Mesenchymal stem cell (in vitro differentiated cells and primary cell): ENCODE measurements around the gene CD34.

Experiments used
- DNase-seq: peaks from one replicate; pipeline ENCODE4 v3.0.0-alpha.2; 2013
- H2AFZ ChIP-seq: one replicate; pipeline ENCODE4 v1.6.1; 2013; ENCODE audit warnings: low read depth, mild to moderate bottlenecking, control low read depth, inconsistent platforms, low read length, moderate library complexity
- H2AK5ac ChIP-seq: 2 replicates; pipeline ENCODE4 v1.6.1; 2013; ENCODE audit warnings: low read length, moderate library complexity, mild to moderate bottlenecking, inconsistent platforms; ENCODE audit not compliant: severe bottlenecking
- H2BK120ac ChIP-seq: one replicate; pipeline ENCODE4 v1.6.1; 2013; ENCODE audit warnings: low read depth, mild to moderate bottlenecking, inconsistent platforms, low read length, moderate library complexity
- H2BK12ac ChIP-seq, 2 experiments: one replicate each; pipeline ENCODE4 v1.6.1; 2013; ENCODE audit warnings: inconsistent platforms in 2 of 2, low read length in 2 of 2, mild to moderate bottlenecking in 2 of 2, moderate library complexity in 2 of 2, control low read depth in 1 of 2
- H2BK15ac ChIP-seq: one replicate; pipeline ENCODE4 v1.6.1; 2013; ENCODE audit warnings: mild to moderate bottlenecking, low read depth, inconsistent platforms; ENCODE audit not compliant: poor library complexity, severe bottlenecking
- H2BK5ac ChIP-seq: 2 replicates; pipeline ENCODE4 v1.6.1; 2013; ENCODE audit warnings: low read depth, mild to moderate bottlenecking, low read length, control low read depth, inconsistent platforms; ENCODE audit not compliant: poor library complexity, severe bottlenecking
- H3K14ac ChIP-seq, 2 experiments: one replicate each; pipeline ENCODE4 v1.6.1; 2013; ENCODE audit warnings: inconsistent platforms in 2 of 2, low read length in 2 of 2, control low read depth in 1 of 2, mild to moderate bottlenecking in 1 of 2, moderate library complexity in 1 of 2
- H3K18ac ChIP-seq, 2 experiments: one replicate each; pipeline ENCODE4 v1.6.1; 2013; ENCODE audit warnings: inconsistent platforms in 2 of 2, low read length in 2 of 2, control low read depth in 1 of 2, low read depth in 1 of 2, mild to moderate bottlenecking in 1 of 2
- H3K23ac ChIP-seq, 2 experiments: one replicate each; pipeline ENCODE4 v1.6.1; 2013; ENCODE audit warnings: inconsistent platforms in 2 of 2, low read length in 2 of 2, mild to moderate bottlenecking in 2 of 2, moderate library complexity in 2 of 2, control low read depth in 1 of 2
- H3K27ac ChIP-seq: 2 replicates; pipeline ENCODE4 v1.5.1; 2013; ENCODE audit warnings: mild to moderate bottlenecking, moderate library complexity, low read length, control low read depth, inconsistent platforms; ENCODE audit not compliant: poor library complexity, severe bottlenecking
- H3K27me3 ChIP-seq, 2 experiments: 2 replicates each; pipeline versions ENCODE4 v1.6.1 to v1.7.0; 2013; ENCODE audit warnings: low read length in 2 of 2, mild to moderate bottlenecking in 2 of 2, moderate library complexity in 2 of 2, control low read depth in 1 of 2, inconsistent platforms in 1 of 2; ENCODE audit not compliant: control insufficient read depth in 1 of 2, insufficient read depth in 1 of 2
- H3K36me3 ChIP-seq, 2 experiments: 2 replicates each; pipeline versions ENCODE4 v1.6.1 to v1.7.0; 2013; ENCODE audit warnings: low read length in 2 of 2, control low read depth in 1 of 2, inconsistent platforms in 1 of 2, low read depth in 1 of 2, mild to moderate bottlenecking in 1 of 2; ENCODE audit not compliant: insufficient read depth in 2 of 2, control insufficient read depth in 1 of 2
- H3K4ac ChIP-seq, 2 experiments: one replicate each; pipeline ENCODE4 v1.6.1; 2013; ENCODE audit warnings: inconsistent platforms in 2 of 2, low read length in 2 of 2, mild to moderate bottlenecking in 2 of 2, moderate library complexity in 2 of 2, control low read depth in 1 of 2, low read depth in 1 of 2
- H3K4me1 ChIP-seq: 2 replicates; pipeline ENCODE4 v1.6.1; 2013; ENCODE audit warnings: low read depth, low read length, control low read depth; ENCODE audit not compliant: control insufficient read depth, insufficient read depth
- H3K4me2 ChIP-seq: 2 replicates; pipeline ENCODE4 v1.6.1; 2013; ENCODE audit warnings: low read length, mild to moderate bottlenecking, inconsistent platforms; ENCODE audit not compliant: poor library complexity, severe bottlenecking
- H3K4me3 ChIP-seq, 2 experiments: 2 replicates each; pipeline versions ENCODE4 v1.5.1 to v1.7.0; 2013; ENCODE audit warnings: low read length in 2 of 2, mild to moderate bottlenecking in 2 of 2, control low read depth in 1 of 2, low read depth in 1 of 2; ENCODE audit not compliant: insufficient read depth in 1 of 2
- H3K79me1 ChIP-seq: replicated peaks from 2 replicates; pipeline ENCODE4 v1.6.1; 2013; ENCODE audit warnings: mild to moderate bottlenecking, control low read depth, low read length, inconsistent platforms; ENCODE audit not compliant: poor library complexity, severe bottlenecking
- H3K9ac ChIP-seq: 2 replicates; pipeline ENCODE4 v1.7.0; 2013; ENCODE audit warnings: mild to moderate bottlenecking, low read length, moderate library complexity
- H3K9me3 ChIP-seq: 2 replicates; pipeline ENCODE4 v1.7.0; 2013; ENCODE audit warnings: mild to moderate bottlenecking, low read length; ENCODE audit not compliant: control insufficient read depth
- H4K8ac ChIP-seq: one replicate; pipeline ENCODE4 v1.6.1; 2013; ENCODE audit warnings: inconsistent platforms, mild to moderate bottlenecking, low read length, moderate library complexity
- H4K91ac ChIP-seq: one replicate; pipeline ENCODE4 v1.6.1; 2013; ENCODE audit warnings: mild to moderate bottlenecking, low read length, inconsistent platforms
- WGBS: methylation state at CpG from one replicate; pipeline ENCODE4 v1.1.7; 2013; ENCODE audit warnings: mixed read lengths; 5-methylcytosine and 5-hydroxymethylcytosine counted together

The CD34 gene

DNA sequence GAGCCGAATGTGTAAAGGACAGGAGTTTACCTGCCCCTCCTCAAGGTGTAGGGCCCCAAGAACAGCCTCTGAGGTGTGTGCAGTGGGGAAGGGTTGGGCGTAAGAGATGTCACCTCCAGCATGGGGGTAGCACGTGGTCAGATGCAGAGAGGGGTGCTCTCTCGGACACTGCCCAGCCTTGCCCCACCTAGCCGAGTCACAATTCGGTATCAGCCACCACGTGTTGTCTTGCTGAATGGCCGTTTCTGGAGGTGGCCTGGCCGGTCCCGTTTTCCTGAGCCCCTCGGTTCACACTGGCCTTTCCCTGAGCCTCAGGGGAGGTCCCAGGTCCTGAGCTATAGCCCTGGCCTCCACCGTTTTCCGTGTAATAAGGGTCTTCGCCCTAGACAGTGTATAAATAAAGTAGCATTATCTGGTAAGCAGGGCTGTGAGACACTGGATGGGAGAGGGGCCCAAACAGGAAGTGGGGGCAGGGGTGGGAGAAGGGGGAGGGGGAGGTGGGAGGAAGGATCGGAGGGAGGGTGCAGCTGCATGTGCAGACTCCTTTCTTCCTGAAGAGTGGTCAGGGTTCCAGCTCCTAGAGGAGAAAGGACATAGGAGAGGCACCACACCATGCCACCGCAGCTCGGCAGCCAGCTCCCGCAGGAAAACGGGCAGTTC lies 23.3 kb downstream of the CD34 start:
- H4K91ac ChIP-seq: peak overlapping the region; percentile 47
- no peak overlapping the region for H2BK120ac ChIP-seq
- no peak overlapping the region for H2AFZ ChIP-seq
- H3K9me3 ChIP-seq: no peaks in the 10 kb centered on the region
- H3K79me1 ChIP-seq: no peaks in the 10 kb centered on the region
- no peak overlapping the region for H2AK5ac ChIP-seq
- no peak overlapping the region for H3K9ac ChIP-seq
- no peak overlapping the region for H3K4me2 ChIP-seq
- peak overlapping the region; percentile 2 to 5 for H2BK12ac ChIP-seq
- no peak overlapping the region for H2BK15ac ChIP-seq
- peak overlapping the region; percentile 45 for H4K8ac ChIP-seq
- whole genome bisulfite sequencing: 85% methylated on average over 19 of the region's 19 CpGs
- H3K23ac ChIP-seq: no peak overlapping the region
- H3K27me3 ChIP-seq: no peaks in the 10 kb centered on the region
- peak overlapping the region in 1 of 2 experiments; percentile 64 for H3K18ac ChIP-seq
- no peaks in the 10 kb centered on the region for H3K36me3 ChIP-seq
- DNase-seq: no peak
- H2BK5ac ChIP-seq: no peak overlapping the region
- H3K4me3 ChIP-seq: peak overlapping the region in 1 of 2 experiments; percentile 54
- no peak overlapping the region for H3K27ac ChIP-seq
- H3K4me1 ChIP-seq: peaks cover 12% of the 10 kb centered on the region
- H3K4ac ChIP-seq: no peak overlapping the region
- no peak overlapping the region for H3K14ac ChIP-seq

DNA sequence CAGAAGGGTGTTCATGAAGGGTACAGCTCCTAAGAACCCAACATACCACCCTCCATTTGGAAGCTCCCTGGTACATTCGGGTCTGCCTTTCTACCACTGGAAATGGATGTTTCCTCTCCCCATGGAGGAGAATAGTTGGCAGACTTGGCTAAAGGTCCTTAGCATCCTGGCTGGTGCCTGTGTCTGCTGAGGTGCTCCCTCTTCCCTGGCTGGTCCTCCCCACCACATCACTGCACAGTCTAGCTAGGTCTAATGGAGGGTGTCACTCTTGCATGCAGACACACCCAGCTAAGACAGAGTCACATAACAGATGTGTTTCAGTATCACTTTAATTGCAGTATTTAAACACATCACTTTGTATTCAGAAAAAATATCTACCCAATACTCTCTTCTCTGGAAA lies 24.7 kb downstream of the CD34 start:
- Histone ChIP-seq H4K8ac (peak overlapping the region; percentile 12), H4K91ac (peak overlapping the region; percentile 7), H2AK5ac (no peak overlapping the region), H3K27ac (no peak overlapping the region), H3K36me3 (no peaks in the 10 kb centered on the region), H3K9me3 (no peaks in the 10 kb centered on the region), H3K4me2 (no peak overlapping the region), H3K14ac (no peak overlapping the region), H3K27me3 (no peaks in the 10 kb centered on the region), H3K4ac (no peak overlapping the region), H3K79me1 (no peaks in the 10 kb centered on the region), H2AFZ (no peak overlapping the region), H2BK5ac (no peak overlapping the region), H3K4me3 (no peak overlapping the region), H2BK15ac (peak overlapping the region; percentile 26), H3K23ac (no peak overlapping the region), H3K4me1 (peaks cover 12% of the 10 kb centered on the region), H2BK120ac (no peak overlapping the region), H2BK12ac (peak overlapping the region in 1 of 2 experiments; percentile 38), H3K18ac (no peak overlapping the region), H3K9ac (no peak overlapping the region)
- WGBS: 100% methylated on average over 1 of the region's 1 CpG
- no peak for DNase-seq

DNA sequence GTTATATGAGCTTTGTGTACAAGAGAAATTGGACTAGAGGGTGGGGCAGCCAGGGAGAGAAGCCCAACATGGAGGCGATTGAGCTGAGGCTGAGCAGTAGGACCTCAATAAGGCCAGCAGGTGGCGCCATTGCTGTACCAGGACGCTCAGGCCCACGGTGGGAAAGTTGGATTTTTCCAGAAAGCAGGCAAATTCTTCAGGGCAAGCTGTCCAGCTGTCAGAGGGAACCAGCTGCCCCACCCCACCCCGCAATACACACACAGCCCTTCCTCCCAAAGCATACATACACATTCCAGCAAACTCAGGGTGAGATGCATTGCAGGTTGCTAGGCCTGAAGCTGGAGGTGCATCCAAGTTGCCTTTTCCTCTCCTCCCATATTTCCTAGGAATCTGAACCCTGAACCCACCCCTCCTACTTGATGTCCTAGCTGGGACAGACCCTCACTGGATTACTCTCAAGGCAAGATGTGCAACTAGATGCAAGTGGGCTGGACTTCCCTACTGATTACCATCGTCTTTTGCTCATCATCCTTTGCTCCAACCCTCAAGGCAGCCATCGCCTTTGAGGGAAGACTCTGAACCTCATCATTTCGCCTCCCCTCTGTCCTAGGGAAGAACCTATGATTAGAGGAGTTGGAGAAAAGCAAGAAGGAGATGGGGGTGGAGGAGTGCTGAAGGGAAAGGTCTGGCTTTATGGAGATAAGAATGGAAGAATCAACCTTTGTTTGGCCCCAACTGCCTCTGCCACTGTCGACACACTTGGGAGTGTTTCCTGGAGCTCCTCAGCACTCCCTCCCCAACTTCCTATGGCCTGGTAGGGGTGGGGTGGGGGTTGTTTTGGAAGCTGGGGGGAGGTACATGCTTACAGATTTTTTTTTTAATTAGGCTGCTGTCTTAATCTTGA lies 25.5 kb downstream of the CD34 start:
- H2BK12ac ChIP-seq: peak overlapping the region in 1 of 2 experiments; percentile 47
- H3K4me1 ChIP-seq: peaks cover 6% of the 10 kb centered on the region
- H2BK15ac ChIP-seq: no peak overlapping the region

More for the DNA sequence above, 25.5 kb downstream of the CD34 start:
- Histone ChIP-seq H2BK120ac (no peak overlapping the region), H3K9ac (peak overlapping the region; percentile 37), H4K91ac (no peak overlapping the region), H3K4ac (no peak overlapping the region), H3K79me1 (no peaks in the 10 kb centered on the region), H3K36me3 (no peaks in the 10 kb centered on the region), H2BK5ac (no peak overlapping the region), H3K27ac (no peak overlapping the region), H3K23ac (no peak overlapping the region), H3K4me3 (peak overlapping the region in 1 of 2 experiments; percentile 17), H3K18ac (peak overlapping the region in 1 of 2 experiments; percentile 59), H3K4me2 (no peak overlapping the region), H3K14ac (peak overlapping the region in 1 of 2 experiments; percentile 6), H4K8ac (peak overlapping the region; percentile 54), H3K27me3 (no peaks in the 10 kb centered on the region), H2AK5ac (no peak overlapping the region), H2AFZ (no peak overlapping the region), H3K9me3 (no peaks in the 10 kb centered on the region)
- peak; percentile 82 for DNase-seq
- 29% methylated on average over 7 of the region's 9 CpGs for WGBS
